Measurements from ENCODE around the gene SLC30A1.
"Not testable (repeated sequence)": the region's sequence is repeated elsewhere in the genome, so short reads cannot be mapped to it uniquely, and the experiment has no call there.

SLC30A1 gene

DNA sequence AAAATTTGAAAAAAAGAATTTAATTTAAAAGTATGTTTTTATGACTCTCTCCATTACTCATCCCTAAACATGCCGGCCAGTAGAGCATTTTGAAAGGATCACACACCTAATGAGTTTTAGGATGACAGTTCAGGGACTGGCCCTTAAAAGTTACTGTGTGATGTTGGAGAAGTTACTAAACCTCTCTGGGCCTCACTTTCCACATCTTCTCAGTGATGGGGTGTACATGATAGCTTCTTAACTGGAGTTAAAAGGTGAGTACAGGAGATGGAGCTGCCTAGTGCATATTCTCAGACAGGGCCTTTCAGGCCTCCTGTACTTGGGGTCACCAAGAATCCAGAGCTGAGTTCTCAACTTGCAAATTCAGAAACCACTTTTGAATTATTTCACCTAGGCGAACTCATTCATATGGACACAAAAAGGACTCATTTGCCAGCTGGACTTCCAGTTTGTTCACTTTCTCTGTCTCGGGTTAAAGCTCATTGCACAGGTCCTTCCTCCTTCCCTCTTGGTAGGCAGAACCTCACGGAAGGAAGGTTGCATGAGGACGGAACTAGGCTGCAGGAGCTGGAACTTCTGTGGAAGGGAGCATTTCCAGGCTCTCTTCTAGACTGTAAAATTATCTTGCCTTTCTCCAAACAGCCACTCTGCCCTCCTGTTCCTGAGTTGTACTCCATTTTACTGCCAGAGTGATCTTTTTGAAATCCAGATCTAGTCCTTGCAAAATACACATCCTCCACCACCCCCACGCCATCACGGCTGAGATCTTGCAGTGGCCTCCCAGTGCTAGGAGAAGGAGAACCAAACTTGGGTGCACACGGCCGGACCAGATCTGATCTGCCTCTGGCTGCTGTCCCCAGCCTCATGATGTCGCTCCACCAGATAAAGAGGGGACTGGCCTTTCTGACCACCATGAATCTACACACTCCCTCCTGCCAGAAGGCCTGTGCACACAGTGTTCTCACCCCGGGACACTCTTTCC is 4.3 kb upstream of the SLC30A1 start:
- no peak for DNase-seq

GRCh38 chr1:211581526-211581925 is 2.6 kb upstream of the SLC30A1 start:
- DNase-seq = no peak

GRCh38 chr1:211580303-211580687 is 1.3 kb upstream of the SLC30A1 start:
- DNase-seq = no peak

DNA sequence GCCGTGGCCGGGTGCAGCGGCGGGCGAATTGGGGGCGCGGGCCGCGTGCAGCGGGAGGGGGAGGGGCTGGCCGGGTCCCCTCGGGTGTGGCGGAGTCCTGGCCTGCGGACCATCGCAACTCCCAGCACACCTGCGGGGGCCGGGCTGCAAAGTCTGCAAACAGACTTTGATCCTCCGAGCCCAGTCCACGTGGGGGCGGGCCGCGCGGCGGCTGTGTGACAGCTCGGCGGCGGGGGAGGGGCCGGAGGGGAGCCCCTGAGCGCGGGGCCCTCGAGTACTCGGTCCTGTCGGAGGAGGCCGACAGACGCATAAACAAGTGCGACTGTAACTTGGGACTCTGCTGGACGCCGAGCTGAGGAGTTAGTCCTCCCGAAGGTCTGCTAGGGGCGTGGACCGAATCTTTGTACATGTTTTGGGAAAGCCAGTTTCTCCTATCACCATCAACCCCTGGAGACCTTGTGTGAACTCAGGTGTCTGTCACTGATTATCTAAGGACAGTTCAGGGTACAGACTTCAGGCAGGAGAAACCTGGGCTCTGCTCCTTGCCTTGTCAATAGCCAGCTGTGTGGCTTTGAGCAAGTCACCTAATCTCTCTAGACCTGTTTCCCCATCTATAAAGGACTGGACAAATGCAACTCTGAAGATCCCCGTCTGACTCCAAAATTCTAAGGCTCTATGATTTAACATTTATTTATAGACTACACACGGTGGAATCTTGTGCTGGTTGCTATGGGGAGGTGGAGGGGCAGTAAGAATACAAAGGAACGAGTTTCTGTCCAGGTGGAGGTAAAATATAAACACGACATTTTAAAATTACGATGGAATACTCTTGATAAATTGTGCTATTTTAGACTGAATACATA is 710 bp upstream of the SLC30A1 start:
- DNase-seq = no peak

- DNase-seq = peak; percentile 79
These were observed 932 bp downstream of the SLC30A1 start for GRCh38 chr1:211577819-211578639.

GRCh38 chr1:211577277-211577818 is 1.6 kb downstream of the SLC30A1 start:
- DNase-seq = no peak

DNA sequence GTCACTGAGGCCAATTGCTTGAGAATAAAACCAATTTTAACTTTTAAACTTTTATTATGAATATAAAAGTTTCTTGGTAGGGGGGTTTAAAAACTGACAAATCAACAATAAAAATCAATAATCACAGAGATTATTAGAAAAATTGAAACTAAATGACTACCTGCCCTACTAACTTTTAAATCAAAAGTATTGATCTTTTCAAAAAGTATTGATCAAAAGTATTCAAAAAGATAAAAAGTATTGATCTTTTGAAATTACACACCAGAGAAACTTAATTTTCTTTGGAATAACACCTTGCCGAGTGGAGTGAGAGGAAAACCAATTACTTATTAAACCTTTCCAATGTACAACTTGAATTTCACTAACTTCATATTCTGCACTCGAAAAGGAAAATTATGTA is 2.2 kb downstream of the SLC30A1 start:
- no peak for DNase-seq

DNA sequence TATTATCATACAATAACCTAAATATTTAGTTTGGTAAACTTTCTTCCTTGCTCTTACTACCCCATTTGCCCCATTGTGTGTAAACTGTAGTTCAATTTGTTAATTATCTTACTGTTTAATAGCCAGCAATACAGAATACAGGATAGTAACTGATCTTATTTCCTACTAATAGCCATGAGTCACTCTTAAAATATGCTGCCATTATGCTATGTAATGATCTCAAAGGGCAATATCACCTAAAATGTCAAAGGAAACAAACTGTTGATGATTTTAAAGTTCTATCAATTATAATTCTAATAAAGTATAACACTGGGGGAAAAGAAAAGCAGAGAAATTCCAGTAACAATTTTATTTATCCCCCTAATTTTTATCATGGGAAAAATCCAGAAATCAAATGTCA is 4.3 kb downstream of the SLC30A1 start:
- no peak for DNase-seq

GRCh38 chr1:211571998-211572397 is 7.0 kb downstream of the SLC30A1 start:
- DNase-seq = no peak

- not testable (repeated sequence) for DNase-seq
These were observed 8.6 kb downstream of the SLC30A1 start for GRCh38 chr1:211570378-211570777.

DNA sequence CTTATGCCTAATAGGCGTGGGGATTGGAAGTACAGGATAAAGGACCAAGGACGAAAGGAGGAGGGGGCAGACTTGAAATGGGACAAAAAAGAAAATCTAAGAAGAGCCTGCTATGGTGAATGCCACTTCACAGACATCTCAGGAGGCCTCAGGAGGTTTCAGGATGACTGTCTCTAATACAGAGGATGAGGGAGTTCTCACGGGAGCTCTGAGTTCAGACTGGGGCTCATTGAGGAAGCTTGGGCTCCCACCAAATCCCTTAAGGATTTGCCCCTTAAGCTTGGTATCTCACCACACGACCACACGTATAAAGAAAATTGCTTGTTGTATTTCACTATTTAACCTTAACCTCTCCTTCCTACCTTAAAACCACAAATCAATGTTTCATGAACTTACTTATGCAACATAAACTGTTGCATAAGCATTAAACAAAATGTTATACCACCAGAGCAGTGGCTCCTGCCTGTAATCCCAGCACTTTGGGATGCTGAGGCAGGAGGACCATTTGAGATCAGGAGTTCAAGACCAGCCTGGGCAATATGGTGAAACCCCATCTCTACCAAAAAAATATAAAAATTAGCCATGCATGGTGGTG is 12.4 kb downstream of the SLC30A1 start:
- no peak for DNase-seq

DNA sequence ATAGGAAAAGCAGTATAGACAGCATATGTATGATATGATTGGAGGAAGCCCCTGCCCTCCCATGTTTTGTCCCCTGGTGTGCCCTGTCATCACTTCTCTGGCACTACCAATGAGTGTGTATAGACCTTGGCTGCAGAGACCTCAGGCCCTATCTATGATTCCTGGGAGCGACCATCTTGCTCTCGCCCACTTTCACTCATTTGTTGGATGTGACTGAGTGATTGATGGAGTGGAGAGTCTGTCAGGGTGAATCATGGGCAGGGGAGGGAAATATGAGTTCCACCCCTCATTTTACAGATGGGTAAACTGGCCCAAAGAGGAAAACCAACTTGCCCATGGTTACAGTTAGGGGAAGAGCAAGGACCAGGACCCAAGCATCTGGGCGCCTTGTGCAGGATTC is 14.9 kb downstream of the SLC30A1 start:
- DNase-seq = no peak

- DNase-seq = peak; percentile 9
These were observed 19.5 kb downstream of the SLC30A1 start for GRCh38 chr1:211559222-211560010.

GRCh38 chr1:211557894-211558625 is 20.9 kb downstream of the SLC30A1 start:
- DNase-seq = peak; percentile 2

GRCh38 chr1:211553549-211553948 is 25.4 kb downstream of the SLC30A1 start:
- DNase-seq = no peak

DNA sequence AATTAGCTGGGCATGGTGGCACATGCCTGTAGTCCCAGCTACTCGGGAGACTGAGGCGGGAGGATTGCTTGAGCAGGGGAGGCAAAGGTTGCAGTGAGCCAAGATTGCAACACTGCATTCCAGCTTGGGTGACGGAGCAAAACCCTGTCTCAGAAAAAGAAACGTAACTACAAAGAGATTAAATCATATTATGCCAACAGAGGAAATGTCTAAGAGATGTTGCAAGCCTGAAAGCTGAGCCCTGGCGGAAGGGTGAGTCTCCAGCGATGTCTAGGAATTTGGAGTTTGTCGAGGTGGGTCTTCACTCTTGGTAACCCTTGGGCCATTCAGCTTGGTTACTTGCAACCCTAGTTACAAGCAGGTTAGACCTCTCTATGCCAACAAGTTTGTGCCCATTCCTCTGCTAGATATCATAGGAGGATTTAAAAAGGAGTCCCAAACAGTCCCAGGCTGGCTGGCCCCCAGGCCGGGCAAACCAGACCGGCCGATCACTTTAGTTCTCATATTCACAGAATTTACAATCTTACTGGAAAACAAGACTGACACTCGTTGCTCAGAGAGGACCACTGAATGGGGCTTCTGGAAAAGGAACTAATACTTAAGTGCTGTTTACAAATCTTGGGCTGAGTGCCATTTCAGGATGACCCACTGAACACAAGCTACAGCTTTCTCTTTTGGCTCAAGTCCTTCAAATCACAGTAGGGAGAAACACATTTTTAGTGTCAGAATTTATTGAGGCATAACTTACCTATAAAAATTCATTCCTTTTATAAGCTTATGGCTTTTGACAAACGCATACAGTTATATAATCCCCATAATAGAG is 27.1 kb downstream of the SLC30A1 start:
- DNase-seq = no peak

DNA sequence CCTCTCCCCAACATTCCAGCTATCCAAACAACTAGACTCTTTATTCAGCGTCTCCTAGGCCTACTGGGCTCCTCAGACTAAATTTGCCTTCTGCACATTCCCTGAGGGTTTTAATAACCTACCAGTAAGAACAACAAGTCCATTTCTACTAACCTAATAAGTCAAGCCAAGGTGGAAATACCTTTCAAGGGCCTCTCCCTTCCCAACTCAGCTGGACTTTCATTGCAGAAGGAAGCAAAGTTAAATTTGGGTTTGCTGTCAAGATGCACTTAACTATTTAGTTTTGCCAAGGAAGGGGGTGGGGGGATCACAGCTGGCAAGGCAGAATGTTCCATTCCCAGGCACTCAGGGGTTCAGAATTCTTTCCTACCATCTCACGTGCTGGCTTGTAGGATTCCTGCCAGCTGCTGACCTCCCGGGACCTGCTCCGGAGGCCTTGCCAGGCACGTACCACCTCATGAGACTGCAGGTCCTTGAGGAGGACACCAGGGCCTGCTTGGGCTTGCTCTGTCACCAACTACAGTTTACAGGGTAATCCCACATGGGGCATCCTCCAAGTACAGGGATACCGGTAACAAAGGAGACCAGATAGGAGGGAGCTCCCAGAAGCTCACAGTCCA is 29.8 kb downstream of the SLC30A1 start:
- DNase-seq = no peak

DNA sequence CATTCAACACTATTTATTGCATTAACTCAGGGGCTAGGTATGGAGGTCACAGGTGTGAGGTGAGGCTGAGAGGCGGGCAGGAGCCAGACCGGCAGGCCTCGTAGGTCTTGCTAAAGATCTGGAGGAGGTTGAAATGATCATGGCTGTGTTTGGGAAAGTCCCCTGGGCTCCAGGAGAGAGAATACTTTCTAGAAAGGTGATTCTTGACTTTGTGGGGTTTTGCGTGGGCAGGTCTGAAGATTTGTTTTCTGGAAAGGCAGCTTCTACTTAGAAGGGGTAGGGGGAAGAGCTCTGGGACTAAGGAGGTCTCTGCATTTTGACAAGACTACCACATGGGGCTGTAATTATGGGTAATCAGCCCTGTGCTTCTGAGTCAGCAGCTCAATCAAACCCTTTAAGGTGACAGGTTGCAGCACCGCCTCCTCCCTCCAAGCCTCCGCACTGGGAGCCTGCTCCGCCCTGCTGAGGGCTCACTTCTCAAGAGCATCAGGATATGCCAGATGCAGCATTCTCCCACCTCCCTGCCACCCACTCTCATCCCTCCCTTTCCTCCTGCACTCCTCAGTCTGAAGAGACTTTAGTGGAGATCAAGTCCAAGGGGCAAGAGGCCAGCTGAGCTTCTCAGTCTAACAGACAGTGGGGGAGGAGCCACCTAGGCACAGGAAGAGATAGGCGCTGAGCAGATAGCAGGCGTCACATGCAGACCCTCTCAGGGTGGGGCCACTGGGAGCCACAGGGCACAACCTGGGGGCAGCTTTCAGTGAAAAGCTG is 30.5 kb downstream of the SLC30A1 start:
- DNase-seq = peak; percentile 37
